Activated CD8-positive, alpha-beta T cell treated with anti-CD3 and anti-CD28 coated beads, Interleukin-2, amount 10 ng/mL, durations not matched to agents 7 days and 5 days (primary cell): ENCODE measurements around the gene STX16. TPM values are rescaled to one million over a fixed set of nuclear protein-coding genes. Genes with fewer than 3 reads are reported as not detected.

Experiments used
- ATAC-seq: fragments of 150-1000 bp; cut with Tn5 transposase; one replicate; pipeline ENCODE4 v1.10.0; 2021; ENCODE audit warnings: moderate library complexity
- CTCF ChIA-PET: fragments of 350-600 bp; sonication (Branson Sonifier 250); formaldehyde crosslinking; loops from one replicate; lab custom pipeline; 2021; ENCODE audit warnings: antibody characterized with exemption; lab: Charles Lee
- POLR2A ChIA-PET: fragments of 350-600 bp; sonication (Branson Sonifier 250); formaldehyde crosslinking; loops from one replicate; lab custom pipeline; 2021; ENCODE audit warnings: antibody characterized with exemption; lab: Charles Lee
- DNase-seq: peaks from one replicate; pipeline ENCODE4 v3.0.0-alpha.2; 2020
- H3K27ac Mint-ChIP-seq: one replicate; pipeline ENCODE4 v1.8.0; 2021; ENCODE audit warnings: mild to moderate bottlenecking, mixed read lengths
- H3K27me3 Mint-ChIP-seq: one replicate; pipeline ENCODE4 v1.8.0; 2021; ENCODE audit warnings: low read depth, mixed read lengths
- H3K36me3 Mint-ChIP-seq: one replicate; pipeline ENCODE4 v1.8.0; 2021; ENCODE audit warnings: low read depth, mixed read lengths
- H3K4me1 Mint-ChIP-seq: one replicate; pipeline ENCODE4 v1.8.0; 2021; ENCODE audit warnings: low read depth, mixed read lengths
- H3K4me3 Mint-ChIP-seq: one replicate; pipeline ENCODE4 v1.8.0; 2021; ENCODE audit warnings: mild to moderate bottlenecking, mixed read lengths
- H3K9me3 Mint-ChIP-seq: one replicate; pipeline ENCODE4 v1.8.0; 2022; ENCODE audit warnings: mixed read lengths; ENCODE audit not compliant: insufficient read depth
- total RNA-seq, 2 experiments: library from RNA; stranded (reverse); gene quantifications; one replicate each; pipeline ENCODE4 v1.2.3, GENCODE V29; 2021

The STX16 gene
- total RNA-seq, 2 experiments from 2014 or later: 128 to 136 TPM

- CTCF ChIA-PET: interaction anchor here (0.7 kb wide), 1 partner anchor 45 kb away, joined by 3 read pairs; the partner anchor contains the start of gene STX16
- no peaks in the 10 kb centered on the region for H3K9me3 Mint-ChIP-seq
- POLR2A ChIA-PET: interaction anchor here (1.3 kb wide), 1 partner anchor 45 kb away, joined by 5 read pairs; the partner anchor contains the start of gene STX16
- H3K27me3 Mint-ChIP-seq: no peaks in the 10 kb centered on the region
- H3K27ac Mint-ChIP-seq: no peak overlapping the region
- no peak for ATAC-seq
- DNase-seq: no peak
- H3K4me3 Mint-ChIP-seq: no peak overlapping the region
- peaks cover 21% of the 10 kb centered on the region for H3K4me1 Mint-ChIP-seq
- H3K36me3 Mint-ChIP-seq: peaks cover 11% of the 10 kb centered on the region
Observed at GRCh38 chr20:58696411-58696961, 45.4 kb downstream of the STX16 start.

DNA sequence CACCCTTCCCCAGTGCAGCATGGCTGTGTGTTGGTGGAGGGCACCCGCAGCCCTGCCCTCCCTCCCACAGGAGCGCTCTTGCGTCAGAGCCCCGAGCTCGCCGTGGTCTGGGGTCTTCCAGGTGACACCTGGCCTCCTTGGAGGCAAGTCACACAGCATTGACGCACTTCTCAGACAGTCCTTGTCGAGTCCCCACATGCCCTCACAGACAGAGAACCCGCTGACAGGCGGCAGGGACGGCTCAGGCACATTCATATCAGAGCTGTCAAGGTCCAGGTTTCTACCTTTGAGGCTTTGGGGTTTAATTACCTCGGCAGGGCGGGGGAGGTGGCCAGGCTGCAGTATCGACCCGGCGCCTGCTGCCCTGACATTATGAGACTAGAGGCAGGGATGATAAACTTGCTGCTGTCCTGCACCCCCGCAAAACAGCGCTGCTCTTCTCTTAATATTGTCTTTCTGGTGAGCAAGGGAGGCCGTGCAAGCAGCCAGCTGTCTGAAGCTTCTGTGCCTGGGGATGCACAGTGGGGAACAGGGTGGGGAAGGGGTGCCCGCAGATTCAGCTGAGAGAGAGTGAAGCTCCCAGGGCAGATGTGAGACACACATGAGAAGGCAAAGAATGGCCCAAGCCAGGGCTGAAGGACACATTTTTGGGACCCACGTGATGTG is 46.3 kb downstream of the STX16 start:
- POLR2A ChIA-PET: interaction anchor here (1.3 kb wide), 1 partner anchor 46 kb away, joined by 5 read pairs; the partner anchor contains the start of gene STX16
- CTCF ChIA-PET: no interaction called here
- no peak overlapping the region for H3K27ac Mint-ChIP-seq

DNA sequence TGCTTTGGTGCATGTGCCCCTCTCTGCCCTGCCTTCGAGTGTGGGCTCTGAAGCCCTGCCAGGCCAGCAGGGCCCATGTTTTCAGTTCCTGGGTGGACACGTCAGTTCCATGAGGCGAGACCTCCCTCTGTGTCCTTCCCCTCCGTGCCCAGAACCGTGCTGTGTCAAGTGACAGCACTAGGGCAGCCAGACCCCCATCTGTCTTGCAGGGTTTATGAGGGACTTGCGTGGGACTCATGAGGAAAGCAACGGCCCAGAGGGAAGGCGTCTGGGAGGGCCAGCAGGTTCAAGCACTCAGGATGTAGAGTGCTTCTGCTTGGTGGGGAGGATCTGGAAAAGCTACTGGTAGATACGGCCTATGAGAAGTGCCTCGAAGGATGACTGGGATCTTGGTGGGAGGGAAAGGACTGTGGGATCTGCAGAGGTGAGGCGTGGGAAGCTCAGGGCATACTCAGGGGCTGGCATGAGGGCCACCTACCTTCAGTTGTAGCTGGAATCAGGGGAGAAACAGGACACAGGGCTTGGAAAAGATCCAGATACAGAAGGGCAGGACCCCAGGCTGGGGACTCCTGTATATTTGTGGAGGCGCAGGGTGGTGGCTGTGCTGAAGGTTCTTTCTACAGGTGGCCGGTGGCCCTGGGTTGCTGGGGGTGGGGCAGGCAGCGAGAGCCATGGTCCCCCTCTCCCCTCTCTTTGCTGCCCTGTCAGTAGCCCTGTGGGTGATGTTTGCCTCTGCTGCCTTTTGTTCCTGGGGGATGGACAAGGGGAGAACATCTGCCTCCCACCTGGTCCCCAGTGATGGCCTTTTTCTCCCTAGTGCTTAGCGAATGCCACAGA is 47.0 kb downstream of the STX16 start:
- CTCF ChIA-PET: no interaction called here
- Mint-ChIP-seq H3K4me1 (peaks cover 17% of the 10 kb centered on the region), H3K36me3 (peaks cover 14% of the 10 kb centered on the region), H3K27me3 (no peaks in the 10 kb centered on the region), H3K4me3 (no peak overlapping the region), H3K9me3 (no peaks in the 10 kb centered on the region), H3K27ac (no peak overlapping the region)
- no peak for DNase-seq
- POLR2A ChIA-PET: no interaction called here
- no peak for ATAC-seq

More for the DNA sequence above, 46.3 kb downstream of the STX16 start:
- no peaks in the 10 kb centered on the region for H3K9me3 Mint-ChIP-seq
- H3K27me3 Mint-ChIP-seq: no peaks in the 10 kb centered on the region
- no peak overlapping the region for H3K4me3 Mint-ChIP-seq
- peaks cover 8% of the 10 kb centered on the region for H3K36me3 Mint-ChIP-seq
- no peak for DNase-seq
- ATAC-seq: no peak
- peaks cover 17% of the 10 kb centered on the region for H3K4me1 Mint-ChIP-seq

- ChIA-PET POLR2A (no interaction called here), CTCF (no interaction called here)
- Mint-ChIP-seq H3K27ac (no peak overlapping the region), H3K4me1 (peaks cover 10% of the 10 kb centered on the region), H3K4me3 (no peak overlapping the region), H3K36me3 (peaks cover 21% of the 10 kb centered on the region), H3K9me3 (no peaks in the 10 kb centered on the region), H3K27me3 (no peaks in the 10 kb centered on the region)
- no peak for ATAC-seq
- DNase-seq: no peak
Observed at GRCh38 chr20:58698741-58699622, 47.9 kb downstream of the STX16 start.

DNA sequence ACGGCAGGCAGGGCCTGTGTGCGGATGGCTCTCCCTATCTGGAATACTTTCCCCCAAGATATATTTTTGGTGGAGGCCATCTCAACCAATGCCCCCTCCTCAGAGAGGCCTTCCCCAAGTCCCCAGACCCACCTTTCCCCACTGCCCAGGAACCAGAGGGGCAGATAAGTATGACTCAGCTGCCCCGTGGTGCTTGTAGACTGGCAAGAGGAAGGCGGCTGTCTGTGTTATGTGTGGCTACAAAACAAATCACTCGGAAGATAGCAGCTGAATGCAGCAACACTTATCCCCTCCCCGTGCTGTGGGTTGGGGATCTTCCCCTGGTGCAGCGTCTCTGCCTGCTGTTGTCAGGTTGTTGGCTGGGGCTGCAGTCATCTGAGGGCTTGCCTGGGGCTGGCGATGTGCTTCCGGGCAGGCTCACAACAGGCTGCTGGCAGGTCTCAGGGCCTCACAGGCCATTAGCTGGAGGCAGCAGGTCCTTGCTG is 48.6 kb downstream of the STX16 start:
- Mint-ChIP-seq H3K27me3 (no peaks in the 10 kb centered on the region), H3K36me3 (peaks cover 25% of the 10 kb centered on the region), H3K4me1 (peaks cover 7% of the 10 kb centered on the region), H3K27ac (no peak overlapping the region), H3K9me3 (no peaks in the 10 kb centered on the region), H3K4me3 (no peak overlapping the region)
- ATAC-seq (no peak), DNase-seq (no peak)
- ChIA-PET CTCF (no interaction called here), POLR2A (no interaction called here)

GRCh38 chr20:58700121-58700821 is 49.2 kb downstream of the STX16 start:
- Mint-ChIP-seq H3K27me3 (no peaks in the 10 kb centered on the region), H3K9me3 (no peaks in the 10 kb centered on the region), H3K4me1 (peaks cover 9% of the 10 kb centered on the region), H3K36me3 (peaks cover 26% of the 10 kb centered on the region), H3K4me3 (no peak overlapping the region), H3K27ac (no peak overlapping the region)
- DNase-seq: no peak
- POLR2A ChIA-PET: no interaction called here
- ATAC-seq: no peak
- CTCF ChIA-PET: no interaction called here

DNA sequence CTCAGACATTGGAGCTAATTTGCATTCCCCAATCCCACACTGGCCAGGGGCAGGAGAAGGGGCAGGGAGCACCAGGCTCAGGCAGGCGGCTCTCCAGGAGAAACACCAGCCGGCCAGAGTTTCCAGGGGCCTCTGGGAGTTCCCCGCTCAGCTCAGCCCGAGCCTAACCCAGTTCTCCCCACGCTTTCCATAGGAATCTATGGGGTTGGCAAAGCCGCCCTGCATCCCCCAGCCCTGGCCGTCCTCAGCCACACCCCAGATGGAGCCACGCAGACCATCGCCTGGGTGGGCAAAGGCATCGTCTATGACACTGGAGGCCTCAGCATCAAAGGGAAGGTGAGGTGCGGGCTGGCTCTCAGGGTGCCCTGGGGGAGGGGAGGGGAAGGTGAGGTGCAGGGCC is 49.7 kb downstream of the STX16 start:
- CTCF ChIA-PET: no interaction called here
- H3K27ac Mint-ChIP-seq: no peak overlapping the region
- H3K4me1 Mint-ChIP-seq: peaks cover 9% of the 10 kb centered on the region
- peaks cover 29% of the 10 kb centered on the region for H3K36me3 Mint-ChIP-seq
- DNase-seq (no peak), ATAC-seq (no peak)
- H3K4me3 Mint-ChIP-seq: no peak overlapping the region
- POLR2A ChIA-PET: no interaction called here
- no peaks in the 10 kb centered on the region for H3K9me3 Mint-ChIP-seq
- no peaks in the 10 kb centered on the region for H3K27me3 Mint-ChIP-seq

DNA sequence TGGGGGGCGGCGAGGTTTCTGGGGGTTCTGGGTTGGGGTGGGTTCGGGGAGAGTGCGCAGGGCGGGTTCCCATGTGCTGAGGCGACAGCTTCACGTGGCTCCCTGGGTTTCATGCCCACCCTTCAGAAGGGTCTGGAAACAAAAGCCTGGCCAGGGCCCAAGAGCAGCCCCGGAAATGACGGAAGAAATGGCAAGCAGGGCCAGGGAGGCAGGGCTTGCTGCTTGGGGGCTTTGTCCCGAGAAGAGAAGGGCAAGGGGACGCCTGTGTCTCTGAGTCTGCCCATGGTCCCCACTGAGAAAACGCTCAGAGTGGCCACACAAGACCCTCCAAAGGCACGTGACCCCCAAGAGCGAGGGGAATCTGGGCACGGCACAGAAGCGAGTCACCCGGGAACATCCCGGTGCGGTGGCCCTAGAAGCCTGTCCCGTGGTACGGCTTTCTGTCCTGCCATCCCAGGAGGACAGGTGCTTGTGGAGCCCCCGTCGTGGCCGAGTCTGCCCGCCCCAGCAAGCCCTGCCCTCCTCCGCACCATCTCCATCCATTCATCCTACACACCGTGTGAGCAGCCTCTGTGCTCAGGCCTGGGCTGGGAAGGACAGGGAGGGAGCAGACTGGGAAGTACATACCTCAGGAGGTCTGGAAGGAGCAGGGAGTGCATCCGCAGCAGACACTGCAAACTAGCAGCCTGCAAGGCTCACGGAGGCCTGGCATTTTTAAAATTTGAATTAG is 50.5 kb downstream of the STX16 start:
- H3K4me1 Mint-ChIP-seq: peaks cover 9% of the 10 kb centered on the region
- no peak for DNase-seq
- H3K9me3 Mint-ChIP-seq: no peaks in the 10 kb centered on the region
- ChIA-PET POLR2A (no interaction called here), CTCF (no interaction called here)
- H3K27me3 Mint-ChIP-seq: no peaks in the 10 kb centered on the region
- H3K4me3 Mint-ChIP-seq: no peak overlapping the region
- H3K36me3 Mint-ChIP-seq: peaks cover 29% of the 10 kb centered on the region
- ATAC-seq: no peak
- no peak overlapping the region for H3K27ac Mint-ChIP-seq

DNA sequence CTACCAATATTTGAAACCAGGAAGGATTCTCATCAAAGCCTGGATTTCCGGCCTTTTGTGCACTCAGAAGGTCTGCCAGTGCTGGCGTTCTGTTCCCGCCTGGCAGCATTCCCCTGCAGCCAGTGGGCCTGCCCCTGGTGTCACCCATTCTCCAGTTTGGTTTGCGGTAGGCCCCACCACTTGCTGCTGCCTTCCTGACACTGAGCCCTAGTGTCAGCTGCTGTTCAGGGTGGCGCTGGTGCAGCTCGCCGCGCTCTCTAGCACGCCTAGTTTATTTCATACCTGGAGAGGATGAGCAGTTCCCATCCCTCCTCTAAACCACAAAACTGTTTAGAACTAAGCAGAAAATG is 51.1 kb downstream of the STX16 start:
- Mint-ChIP-seq H3K27me3 (no peaks in the 10 kb centered on the region), H3K4me1 (peaks cover 9% of the 10 kb centered on the region), H3K36me3 (peaks cover 25% of the 10 kb centered on the region), H3K27ac (no peak overlapping the region), H3K4me3 (no peak overlapping the region), H3K9me3 (no peaks in the 10 kb centered on the region)
- DNase-seq: no peak
- ChIA-PET POLR2A (no interaction called here), CTCF (interaction anchor here (1.1 kb wide), 1 partner anchor 43 kb away, joined by 3 read pairs; no protein-coding TSS in a partner anchor)
- no peak for ATAC-seq

- no peaks in the 10 kb centered on the region for H3K27me3 Mint-ChIP-seq
- no peak overlapping the region for H3K27ac Mint-ChIP-seq
- POLR2A ChIA-PET: no interaction called here
- H3K9me3 Mint-ChIP-seq: no peaks in the 10 kb centered on the region
- H3K4me1 Mint-ChIP-seq: peaks cover 7% of the 10 kb centered on the region
- DNase-seq (no peak), ATAC-seq (no peak)
- CTCF ChIA-PET: interaction anchor here (0.9 to 3.3 kb wide), 4 partner anchors 8 to 52 kb away, joined by 3 to 10 read pairs (median 4); partner anchors contain the start of gene STX16
- no peak overlapping the region for H3K4me3 Mint-ChIP-seq
- H3K36me3 Mint-ChIP-seq: peaks cover 25% of the 10 kb centered on the region
Observed at GRCh38 chr20:58702859-58703648, 52.0 kb downstream of the STX16 start.
